K562 (cell line): Measurements from ENCODE around the gene KIF15. TPM values are rescaled to one million over a fixed set of nuclear protein-coding genes. Genes with fewer than 3 reads are reported as not detected.

Experiments
- ATAC-seq: fragments of 200-7000 bp; cut with Tn5 transposase; 3 replicates; pipeline ENCODE4 v1.9.1; 2020; ENCODE audit warnings: moderate library complexity
- BruUV-seq: library from RNA; stranded (reverse); fragments of 400-500 nt; replicated peaks from 2 replicates; lab custom pipeline; 2021; lab: Mats Ljungman, UMichigan
- CTCF ChIA-PET: fragments of 300-600 bp; formaldehyde crosslinking; extraction: SDS; loops from one replicate; lab custom pipeline; 2021; ENCODE audit warnings: low intra/inter-chr PET ratio; lab: Yijun Ruan, JAX
- POLR2A ChIA-PET: fragments of 300-600, 350-650 bp; sonication (Branson Sonifier 250); formaldehyde crosslinking; extraction: SDS; loops from one replicate; lab custom pipeline; 2021; ENCODE audit warnings: antibody characterized with exemption, inconsistent platforms; lab: Yijun Ruan, JAX
- DNase-seq, 4 experiments: peaks; one replicate each; pipeline versions ENCODE4 v3.0.0 to v3.0.0-alpha.2; 2011 to 2018; ENCODE audit warnings: low spot score in 3 of 4, mixed read lengths in 3 of 4; ENCODE audit errors: extremely low read depth in 1 of 4
- FAIRE-seq: peaks from 2 replicates; lab custom pipeline; 2011; peaks lifted over from hg19 to GRCh38; lab: Jason Lieb, UNC
- H2AFZ ChIP-seq: 2 replicates; pipeline ENCODE4 v1.6.0; 2011; ENCODE audit warnings: low read depth, low read length, control low read depth, inconsistent platforms
- H3K27ac ChIP-seq: fragments of 200-600 bp; 3 replicates; pipeline ENCODE4 v1.8.0; 2011; ENCODE audit warnings: low read depth, mild to moderate bottlenecking, control low read depth, inconsistent platforms, low read length, moderate library complexity, mixed read lengths; ENCODE audit errors: extremely low read depth
- H3K27me3 ChIP-seq, 2 experiments: fragments of 300-600 bp in 1 of 2; 2 replicates in 1 of 2; 3 replicates in 1 of 2; pipeline versions ENCODE4 v1.6.0 to v1.8.0; 2011; ENCODE audit warnings: inconsistent platforms in 2 of 2, low read length in 2 of 2, mild to moderate bottlenecking in 1 of 2, mixed read lengths in 1 of 2, moderate library complexity in 1 of 2; ENCODE audit not compliant: control insufficient read depth in 2 of 2, insufficient read depth in 2 of 2
- H3K36me3 ChIP-seq: fragments of 300-600 bp; 3 replicates; pipeline ENCODE4 v1.8.0; 2011; ENCODE audit warnings: mild to moderate bottlenecking, low read length, inconsistent platforms; ENCODE audit not compliant: control insufficient read depth, insufficient read depth
- H3K4me1 ChIP-seq, 2 experiments: fragments of 200-600 bp in 1 of 2; replicated peaks in 1 of 2; 2 replicates in 1 of 2; 3 replicates in 1 of 2; pipeline versions ENCODE4 v1.5.1 to v1.8.0; 2011; ENCODE audit warnings: inconsistent platforms in 2 of 2, low read length in 2 of 2, mild to moderate bottlenecking in 1 of 2, mixed read lengths in 1 of 2, moderate library complexity in 1 of 2; ENCODE audit not compliant: control insufficient read depth in 2 of 2, insufficient read depth in 2 of 2
- H3K4me2 ChIP-seq: 2 replicates; pipeline ENCODE4 v1.6.1; 2011; ENCODE audit warnings: low read length, control low read depth, inconsistent platforms, mixed read lengths; ENCODE audit not compliant: insufficient read depth
- H3K4me3 ChIP-seq: fragments of 200-600 bp; sonication (generic), shearing (Covaris generic); 2 replicates; pipeline ENCODE4 v1.5.1; 2016; ENCODE audit warnings: control low read depth, inconsistent platforms
- H3K79me2 ChIP-seq: fragments of 200-600 bp; 3 replicates; pipeline ENCODE4 v1.8.0; 2011; ENCODE audit warnings: low read length, inconsistent platforms; ENCODE audit not compliant: control insufficient read depth, insufficient read depth
- H3K9ac ChIP-seq, 2 experiments: 2 replicates each; pipeline versions ENCODE4 v1.6.0 to v1.6.1; 2011; ENCODE audit warnings: low read depth in 2 of 2, low read length in 2 of 2, control low read depth in 1 of 2, inconsistent platforms in 1 of 2, mild to moderate bottlenecking in 1 of 2, mixed read lengths in 1 of 2; ENCODE audit not compliant: insufficient read depth in 1 of 2
- H3K9me1 ChIP-seq: one replicate; pipeline ENCODE4 v1.6.0; 2011; ENCODE audit warnings: inconsistent platforms, mild to moderate bottlenecking, low read length, moderate library complexity; ENCODE audit not compliant: control insufficient read depth, insufficient read depth
- H3K9me3 ChIP-seq: replicated peaks from 2 replicates; pipeline ENCODE4 v1.5.1; 2011; ENCODE audit warnings: low read depth, low read length, inconsistent platforms; ENCODE audit not compliant: control insufficient read depth, insufficient read depth
- H4K20me1 ChIP-seq: replicated peaks from 2 replicates; pipeline ENCODE4 v1.6.1; 2011; ENCODE audit warnings: low read length, inconsistent platforms, mixed read lengths; ENCODE audit not compliant: control insufficient read depth, insufficient read depth
- ATF7 ChIP-seq: fragments of 450-650 bp; IDR thresholded peaks from 2 replicates; pipeline ENCODE4 v1.7.1; 2014; ENCODE audit warnings: mild to moderate bottlenecking, moderate library complexity
- CBFA2T2 ChIP-seq: fragments of 450-650 bp; conservative IDR thresholded peaks from 2 replicates; pipeline ENCODE4 v1.6.1; 2017; ENCODE audit warnings: mild to moderate bottlenecking
- CBFA2T3 ChIP-seq: fragments of 450-650 bp; IDR thresholded peaks from 2 replicates; pipeline ENCODE4 v1.6.1; 2017
- EP300 ChIP-seq: IDR thresholded peaks from 2 replicates; pipeline ENCODE4 v1.6.1; 2012; ENCODE audit warnings: low read length, improper control_type of control experiment
- ETS2 ChIP-seq: IDR thresholded peaks from 2 replicates; pipeline ENCODE4 v1.6.1; 2016; ENCODE audit warnings: borderline replicate concordance, missing genetic modification characterization, mild to moderate bottlenecking, moderate library complexity, missing compliant biosample characterization; ENCODE audit not compliant: poor library complexity, severe bottlenecking
- FIP1L1 ChIP-seq: fragments of 200-400 bp; formaldehyde crosslinking; IDR thresholded peaks from 2 replicates; pipeline ENCODE4 v1.6.1; 2018; ENCODE audit warnings: mild to moderate bottlenecking, low read depth, low read length; ENCODE audit not compliant: poor library complexity, severe bottlenecking
- FOXK2 ChIP-seq, 2 experiments: fragments of 450-650 bp; IDR thresholded peaks in 1 of 2; conservative IDR thresholded peaks in 1 of 2; 2 replicates each; pipeline ENCODE4 v1.6.1; 2016; ENCODE audit warnings: low read depth in 2 of 2, mild to moderate bottlenecking in 1 of 2
- NFXL1 ChIP-seq: fragments of 450-650 bp; formaldehyde crosslinking; IDR thresholded peaks from 2 replicates; pipeline ENCODE4 v1.4.0; 2021; ENCODE audit warnings: mild to moderate bottlenecking
- POLR2AphosphoS2 ChIP-seq: IDR thresholded peaks from 2 replicates; pipeline ENCODE4 v1.6.1; 2012; ENCODE audit warnings: low read length, improper control_type of control experiment
- RBM25 ChIP-seq: fragments of 200-400 bp; formaldehyde crosslinking; IDR thresholded peaks from 2 replicates; pipeline ENCODE4 v1.6.1; 2018; ENCODE audit warnings: low read length, low read depth, moderate library complexity; ENCODE audit not compliant: severe bottlenecking
- RHOXF2B ChIP-seq: fragments of 250-450 bp; sonication (Bioruptor Pico); conservative IDR thresholded peaks from 2 replicates; pipeline ENCODE4 v1.5.1; 2021
- ZBTB34 ChIP-seq: fragments of 250-450 bp; sonication (Bioruptor Pico); IDR thresholded peaks from 2 replicates; pipeline ENCODE4 v1.8.0; 2021; ENCODE audit warnings: mild to moderate bottlenecking, moderate library complexity
- ZKSCAN8 ChIP-seq: fragments of 200-800 bp; sonication (Bioruptor generic); IDR thresholded peaks from 2 replicates; pipeline ENCODE4 v1.6.1; 2016; ENCODE audit warnings: missing genetic modification characterization, missing compliant biosample characterization
- ZNF23 ChIP-seq: fragments of 250-450 bp; sonication (Bioruptor Pico); IDR thresholded peaks from 2 replicates; pipeline ENCODE4 v1.4.0; 2020; ENCODE audit warnings: mild to moderate bottlenecking
- ZNF3 ChIP-seq: fragments of 250-450 bp; sonication (Bioruptor Pico); IDR thresholded peaks from 2 replicates; pipeline ENCODE4 v1.5.0; 2021; ENCODE audit warnings: mild to moderate bottlenecking, moderate library complexity
- ZNF696 ChIP-seq: fragments of 250-450 bp; sonication (Bioruptor Pico); conservative IDR thresholded peaks from 2 replicates; pipeline ENCODE4 v1.4.0; 2020; ENCODE audit warnings: mild to moderate bottlenecking, moderate library complexity
- ZNF77 ChIP-seq: fragments of 250-450 bp; sonication (Bioruptor Pico); IDR thresholded peaks from 2 replicates; pipeline ENCODE4 v1.5.0; 2020
- WGBS: fragments of 100-300 bp; shearing (Covaris generic); methylation state at CpG from one replicate; pipeline ENCODE4 v1.1.6; 2016; ENCODE audit warnings: low coverage, mixed read lengths; ENCODE audit not compliant: insufficient coverage; ENCODE audit errors: missing lambda C conversion rate; 5-methylcytosine and 5-hydroxymethylcytosine counted together
- in situ Hi-C: fragments of 300-500 bp; cut with MboI; formaldehyde crosslinking; loops from 4 replicates; pipeline ENCODE4 v1.15.0; 2018; ENCODE audit warnings: inconsistent platforms, mixed read lengths
- intact Hi-C: fragments of 100-400 bp; cut with micrococcal nuclease; formaldehyde crosslinking; loops from 2 replicates; pipeline ENCODE4 v1.14.2; 2022
- polyA plus RNA-seq, 8 experiments: library from polyadenylated mRNA; depleted of rRNA in 4 of 8; stranded (reverse) in 5 of 8; unstranded in 3 of 8; fragments of >200 nt; fragmentation: Nextera tagmentation in 2 of 8; fragmentation: Illumina TruSeq in 1 of 8; extraction: Ambion mirVana in 2 of 8; extraction: Trizol in 1 of 8; gene quantifications; 2 replicates each; pipeline versions ENCODE4 v1.2.1 to v1.2.3, GENCODE V29; 2011 to 2014; ENCODE audit warnings: inconsistent platforms in 1 of 8, missing spikeins in 1 of 8
- total RNA-seq, 7 experiments: library from RNA; depleted of rRNA in 6 of 7; stranded (reverse); fragments of >200 nt in 6 of 7; fragmentation: Illumina TruSeq in 2 of 7; extraction: Trizol in 2 of 7; gene quantifications; 2 replicates each; pipeline versions ENCODE4 v1.2.1 to v1.2.3, GENCODE V29; 2011 to 2021; ENCODE audit warnings: low replicate concordance in 1 of 7
- TF ChIP-seq, protein P1 (sequence below): fragments of 250-450 bp; sonication (Bioruptor Pico); IDR thresholded peaks from 2 replicates; pipeline ENCODE4 v1.5.0; 2020; ENCODE audit warnings: mild to moderate bottlenecking, borderline replicate concordance

KIF15 gene
- total and polyA plus RNA-seq, 9 of the 15 experiments (the other 6 are each of a cell fraction or from before 2014, with no cell fraction given), result 9.0 to 45.9 (median 26.0) TPM

- POLR2A ChIA-PET, result no interaction called here
These were observed 118.7 kb downstream of the KIF15 start for GRCh38 chr3:44880284-44880683.

More at GRCh38 chr3:44880284-44880683, 118.7 kb downstream of the KIF15 start:
- no peaks in the 10 kb centered on the region for H3K4me1 ChIP-seq
- in situ Hi-C loops, result no loop called here
- no peak overlapping the region for H3K27ac ChIP-seq
- ATAC-seq (no peak), FAIRE-seq (no peak), DNase-seq (no peak)
- WGBS, result 2% methylated on average over 2 of the region's 2 CpGs
- TF ChIP-seq RBM25, result no peak
- TF ChIP-seq ZNF696 (CRISPR knock-in tag), result no peak
- no peak for TF ChIP-seq FOXK2 (conservative IDR thresholded peaks at IDR 0.05 in 1 of 2, IDR thresholded peaks at IDR 0.05 in 1 of 2; ENCODE audit: low read depth in 2 of 2)
- TF ChIP-seq EP300, result no peak
- TF ChIP-seq RHOXF2B, result no peak
- TF ChIP-seq ATF7, result no peak
- no peak for TF ChIP-seq CBFA2T2
- TF ChIP-seq, protein P1, sequence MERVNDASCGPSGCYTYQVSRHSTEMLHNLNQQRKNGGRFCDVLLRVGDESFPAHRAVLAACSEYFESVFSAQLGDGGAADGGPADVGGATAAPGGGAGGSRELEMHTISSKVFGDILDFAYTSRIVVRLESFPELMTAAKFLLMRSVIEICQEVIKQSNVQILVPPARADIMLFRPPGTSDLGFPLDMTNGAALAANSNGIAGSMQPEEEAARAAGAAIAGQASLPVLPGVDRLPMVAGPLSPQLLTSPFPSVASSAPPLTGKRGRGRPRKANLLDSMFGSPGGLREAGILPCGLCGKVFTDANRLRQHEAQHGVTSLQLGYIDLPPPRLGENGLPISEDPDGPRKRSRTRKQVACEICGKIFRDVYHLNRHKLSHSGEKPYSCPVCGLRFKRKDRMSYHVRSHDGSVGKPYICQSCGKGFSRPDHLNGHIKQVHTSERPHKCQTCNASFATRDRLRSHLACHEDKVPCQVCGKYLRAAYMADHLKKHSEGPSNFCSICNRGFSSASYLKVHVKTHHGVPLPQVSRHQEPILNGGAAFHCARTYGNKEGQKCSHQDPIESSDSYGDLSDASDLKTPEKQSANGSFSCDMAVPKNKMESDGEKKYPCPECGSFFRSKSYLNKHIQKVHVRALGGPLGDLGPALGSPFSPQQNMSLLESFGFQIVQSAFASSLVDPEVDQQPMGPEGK (CRISPR knock-in tag), result no peak
- TF ChIP-seq NFXL1, result no peak
- no peak for TF ChIP-seq ZNF3 (CRISPR knock-in tag)
- TF ChIP-seq CBFA2T3, result no peak
- no peak for TF ChIP-seq ZBTB34 (CRISPR knock-in tag)
- no peak for TF ChIP-seq ETS2 (tag)
- TF ChIP-seq ZNF23 (CRISPR knock-in tag), result no peak
- no peak for TF ChIP-seq POLR2AphosphoS2
- TF ChIP-seq ZNF77 (CRISPR knock-in tag), result no peak
- no peak for TF ChIP-seq FIP1L1
- TF ChIP-seq ZKSCAN8 (CRISPR knock-in tag), result no peak
- no peak overlapping the region for H2AFZ ChIP-seq
- no TSS peak for BruUV-seq
- H3K79me2 ChIP-seq, result no peaks in the 10 kb centered on the region
- H3K36me3 ChIP-seq, result no peaks in the 10 kb centered on the region
- H3K9ac ChIP-seq, result no peak overlapping the region
- CTCF ChIA-PET, result no interaction called here
- no peaks in the 10 kb centered on the region for H3K9me1 ChIP-seq
- intact Hi-C loops, result no loop called here
- H3K9me3 ChIP-seq, result no peaks in the 10 kb centered on the region
- H3K27me3 ChIP-seq, result peaks cover 9 to 20% of the 10 kb centered on the region in 2 experiments
- no peak overlapping the region for H3K4me2 ChIP-seq
- 0 out of 2 replicates have a peak, but pooled peaks cover 5% of the 10 kb centered on the region for H4K20me1 ChIP-seq
- H3K4me3 ChIP-seq, result no peak overlapping the region
